ENCODE results near the gene UNC5C.
"Not testable (repeated sequence)": the region's sequence is repeated elsewhere in the genome, so short reads cannot be mapped to it uniquely, and the experiment has no call there.

UNC5C gene

GRCh38 chr4:95178938-95179337, 369.8 kb downstream of the UNC5C start:
- TF ChIP-seq CTCF (IDR thresholded peaks at IDR 0.05; ENCODE audit: low read depth, low read length): no peak
- H3K4me3 ChIP-seq (ENCODE audit: low read depth, low read length): no peak overlapping the region

GRCh38 chr4:95171377-95171776, 377.4 kb downstream of the UNC5C start:
- H3K4me3 ChIP-seq (ENCODE audit: low read depth, low read length): not testable (repeated sequence)

GRCh38 chr4:95170176-95170575, 378.6 kb downstream of the UNC5C start:
- H3K4me3 ChIP-seq (ENCODE audit: low read depth, low read length): no peak overlapping the region
- no peak for TF ChIP-seq CTCF (IDR thresholded peaks at IDR 0.05; ENCODE audit: low read depth, low read length)

GRCh38 chr4:95167805-95168204, 381.0 kb downstream of the UNC5C start:
- no peak for TF ChIP-seq CTCF (IDR thresholded peaks at IDR 0.05; ENCODE audit: low read depth, low read length)
- H3K4me3 ChIP-seq (ENCODE audit: low read depth, low read length): no peak overlapping the region

GRCh38 chr4:95165926-95166524, 382.7 kb downstream of the UNC5C start:
- no peak overlapping the region for H3K4me3 ChIP-seq (ENCODE audit: low read depth, low read length)
- peak; percentile 25; the same call in 1 of the 2 replicates for TF ChIP-seq CTCF (IDR thresholded peaks at IDR 0.05; ENCODE audit: low read depth, low read length)

GRCh38 chr4:95162867-95163266, 385.9 kb downstream of the UNC5C start:
- H3K4me3 ChIP-seq (ENCODE audit: low read depth, low read length): no peak overlapping the region
- TF ChIP-seq CTCF (IDR thresholded peaks at IDR 0.05; ENCODE audit: low read depth, low read length): no peak

GRCh38 chr4:95161781-95162469, 386.8 kb downstream of the UNC5C start:
- H3K4me3 ChIP-seq (ENCODE audit: low read depth, low read length): no peak overlapping the region
- TF ChIP-seq CTCF (IDR thresholded peaks at IDR 0.05; ENCODE audit: low read depth, low read length): no peak
